Loucy (cell line): ENCODE data around the gene SSH3.

Experiments used
- CTCF ChIP-seq: fragments of 200-600 bp; sonication (generic); conservative IDR thresholded peaks from 2 replicates; pipeline ENCODE4 v1.5.1; 2014; ENCODE audit warnings: mild to moderate bottlenecking, antibody characterized with exemption, low read length
- EZH2phosphoT487 ChIP-seq: fragments of 200-600 bp; IDR thresholded peaks from 2 replicates; pipeline ENCODE4 v1.6.1; 2018; ENCODE audit warnings: antibody characterized with exemption, mild to moderate bottlenecking, moderate library complexity, borderline replicate concordance

GRCh38 chr11:67280788-67281551 is 22.4 kb upstream of the SSH3 start:
- TF ChIP-seq CTCF (no peak), EZH2phosphoT487 (no peak)
